HCEC 1CT (cell line): Measurements from ENCODE around the gene DAP.
"Not testable (repeated sequence)": the region's sequence is repeated elsewhere in the genome, so short reads cannot be mapped to it uniquely, and the experiment has no call there.

Experiments used
- DNase-seq: peaks from one replicate; pipeline ENCODE4 v3.0.0-alpha.2; 2017

Gene DAP

DNA sequence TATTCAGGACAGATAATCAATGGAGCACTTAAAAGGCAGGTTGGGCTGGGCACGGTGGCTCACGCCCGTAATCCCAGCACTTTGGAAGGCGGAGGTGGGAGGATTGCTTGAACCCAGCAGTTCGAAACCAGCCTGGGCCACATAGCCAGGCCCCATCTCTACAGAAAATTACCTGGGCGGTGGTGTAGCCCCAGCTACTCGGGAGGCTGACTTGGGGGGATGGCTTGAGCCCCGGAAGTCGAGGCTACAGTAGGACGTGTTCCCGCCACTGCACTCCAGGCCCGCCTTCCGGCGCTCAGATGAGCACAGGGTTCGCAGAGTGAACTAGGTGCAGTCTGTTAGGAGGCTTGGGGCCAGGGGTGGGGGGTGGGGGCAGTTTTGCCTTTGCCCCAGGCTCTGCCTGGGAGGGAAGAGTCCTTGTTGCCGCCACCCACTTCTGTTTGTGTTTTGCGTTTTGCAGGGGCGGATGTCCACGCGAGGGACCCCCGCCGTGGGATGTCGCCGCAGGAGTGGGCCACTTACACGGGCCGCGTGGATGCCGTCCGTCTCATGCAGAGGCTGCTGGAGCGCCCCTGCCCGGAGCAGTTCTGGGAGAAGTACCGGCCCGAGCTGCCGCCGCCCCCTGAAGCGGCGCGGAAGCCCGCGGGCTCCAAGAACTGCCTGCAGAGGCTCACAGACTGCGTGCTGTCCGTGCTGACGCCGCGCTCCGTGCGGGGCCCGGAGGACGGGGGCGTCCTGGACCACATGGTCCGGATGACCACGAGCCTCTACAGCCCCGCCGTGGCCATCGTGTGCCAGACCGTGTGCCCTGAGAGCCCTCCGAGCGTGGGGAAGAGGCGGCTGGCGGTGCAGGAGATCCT lies 112.0 kb downstream of the DAP start:
- no peak for DNase-seq

DNA sequence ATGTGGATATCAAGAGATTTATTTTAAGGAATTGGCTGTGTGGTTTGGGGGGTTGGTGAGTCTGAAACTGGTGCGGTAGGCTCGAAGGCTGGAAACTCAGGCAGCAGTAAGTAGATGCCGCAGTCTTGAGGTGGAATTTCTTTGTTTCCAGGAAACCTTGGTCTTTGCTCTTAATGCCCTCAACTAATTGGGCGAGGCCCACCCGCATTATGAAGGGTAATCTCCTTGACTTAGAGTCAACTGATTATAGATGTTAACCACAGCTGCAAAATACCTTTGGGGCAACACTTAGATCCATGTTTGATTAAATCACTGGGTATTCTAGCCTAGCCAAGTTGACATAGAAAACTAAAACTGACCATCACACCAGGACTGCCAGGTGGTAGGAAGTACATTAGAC lies 113.4 kb downstream of the DAP start:
- no peak for DNase-seq

DNA sequence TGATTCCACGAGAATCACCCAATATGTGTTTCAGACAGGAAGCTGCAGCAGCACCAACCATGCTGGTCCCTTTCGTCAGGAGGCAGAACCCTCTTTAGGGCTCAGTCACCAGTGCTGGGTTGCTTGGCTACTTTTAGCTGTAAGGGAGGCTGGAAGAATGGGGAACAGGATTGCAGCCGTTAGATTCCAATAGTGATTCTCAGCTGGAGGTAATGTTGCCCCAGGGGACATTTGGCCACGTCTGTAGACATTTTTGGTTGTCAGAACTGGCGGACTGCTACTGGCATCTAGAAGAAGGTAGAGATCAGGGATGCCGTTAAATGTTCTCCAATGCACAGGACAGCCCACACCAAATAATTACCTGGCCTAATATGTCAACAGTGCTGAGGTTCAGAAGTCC lies 115.4 kb downstream of the DAP start:
- no peak for DNase-seq

DNA sequence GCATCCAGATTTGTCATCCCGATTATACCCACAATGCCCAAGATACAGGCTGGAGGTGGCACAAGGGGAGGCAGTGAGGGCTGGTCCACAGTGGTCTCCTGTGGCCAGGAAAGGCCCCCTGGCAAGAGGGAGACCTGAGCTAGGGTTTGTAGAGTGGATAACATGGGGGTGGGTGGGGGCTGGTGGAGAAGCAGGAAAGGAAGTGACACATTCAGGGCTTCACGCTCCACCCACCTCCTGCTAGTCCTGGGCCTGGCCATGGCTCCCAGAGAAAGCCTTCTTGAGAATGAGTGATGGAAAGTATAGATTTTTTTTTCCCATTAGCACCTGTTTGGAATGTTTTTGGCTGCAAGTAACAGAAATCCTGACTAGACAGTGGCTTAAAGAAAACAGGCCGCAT lies 115.9 kb downstream of the DAP start:
- no peak for DNase-seq

DNA sequence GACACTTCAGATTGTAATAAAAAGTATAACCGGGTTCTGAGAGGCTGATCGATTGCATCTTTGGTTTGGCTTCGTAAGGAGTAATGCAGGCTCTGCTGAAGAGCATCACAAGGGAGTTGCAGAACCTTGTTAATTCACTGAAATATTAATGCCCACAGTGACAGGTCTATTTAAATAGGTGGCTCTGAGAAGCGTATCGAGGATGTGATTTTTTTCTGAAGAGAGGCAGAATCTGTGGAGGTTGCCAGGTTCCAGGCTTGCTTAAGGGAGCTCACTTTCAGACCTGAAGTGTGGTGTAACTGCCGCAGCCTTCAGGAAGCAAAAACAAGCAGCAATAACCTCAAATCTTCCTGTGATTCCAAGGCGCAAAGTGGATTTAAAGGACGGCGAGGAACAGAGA lies 116.8 kb downstream of the DAP start:
- no peak for DNase-seq

DNA sequence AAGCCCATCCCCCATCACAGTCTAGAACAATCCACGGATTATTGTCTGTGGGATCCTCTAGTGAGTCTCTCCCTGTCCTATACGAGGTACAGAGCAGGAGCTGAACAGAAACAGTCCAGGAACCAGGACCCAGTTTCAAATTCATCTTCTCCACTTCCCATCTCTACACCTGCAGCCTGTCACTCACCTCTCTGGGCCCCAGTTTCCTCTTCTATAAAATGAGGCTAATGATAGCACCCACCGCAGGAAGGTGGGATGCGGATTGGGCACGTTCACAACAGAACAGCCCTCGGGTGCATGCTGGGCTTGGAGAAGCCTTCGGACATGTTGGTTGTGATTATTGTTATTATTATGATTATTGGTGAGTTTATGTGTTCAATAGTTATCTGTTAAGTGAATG lies 118.7 kb downstream of the DAP start:
- no peak for DNase-seq

DNA sequence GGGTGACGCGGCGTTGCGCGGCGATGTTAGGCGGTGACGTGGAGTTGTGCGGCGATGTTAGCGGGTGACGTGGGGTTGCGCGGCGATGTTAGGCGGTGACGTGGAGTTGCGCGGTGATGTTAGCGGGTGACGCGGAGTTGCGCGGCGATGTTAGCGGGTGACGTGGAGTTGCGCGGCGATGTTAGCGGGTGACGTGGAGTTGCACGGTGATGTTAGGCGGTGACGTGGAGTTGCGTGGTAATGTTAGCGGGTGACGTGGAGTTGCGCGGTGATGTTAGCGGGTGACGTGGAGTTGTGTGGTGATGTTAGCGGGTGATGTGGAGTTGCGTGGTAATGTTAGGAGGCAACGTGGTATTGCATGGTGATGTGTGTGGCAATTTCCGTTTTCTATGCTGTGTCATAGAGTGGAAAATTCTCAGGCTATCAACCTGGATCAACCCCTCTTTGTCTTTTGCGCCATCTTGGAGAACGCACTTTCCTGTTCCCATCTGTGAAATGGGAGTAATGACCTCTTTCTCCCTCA lies 121.1 kb downstream of the DAP start:
- no peak for DNase-seq

DNA sequence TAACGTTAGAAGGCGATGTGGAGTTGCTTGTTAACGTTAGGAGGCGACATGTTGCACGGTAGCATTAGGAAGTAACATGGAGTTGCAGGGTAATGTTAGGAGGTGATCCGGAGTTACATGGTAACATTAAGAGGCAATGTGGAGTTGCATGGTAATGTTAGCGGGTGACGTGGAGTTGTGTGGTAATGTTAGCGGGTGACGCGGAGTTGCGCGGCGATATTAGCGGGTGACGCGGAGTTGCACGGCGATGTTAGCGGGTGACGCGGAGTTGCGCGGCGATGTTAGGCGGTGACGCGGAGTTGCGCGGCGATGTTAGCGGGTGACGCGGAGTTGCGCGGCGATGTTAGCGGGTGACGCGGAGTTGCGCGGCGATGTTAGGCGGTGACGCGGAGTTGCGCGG lies 122.3 kb downstream of the DAP start:
- not testable (repeated sequence) for DNase-seq

DNA sequence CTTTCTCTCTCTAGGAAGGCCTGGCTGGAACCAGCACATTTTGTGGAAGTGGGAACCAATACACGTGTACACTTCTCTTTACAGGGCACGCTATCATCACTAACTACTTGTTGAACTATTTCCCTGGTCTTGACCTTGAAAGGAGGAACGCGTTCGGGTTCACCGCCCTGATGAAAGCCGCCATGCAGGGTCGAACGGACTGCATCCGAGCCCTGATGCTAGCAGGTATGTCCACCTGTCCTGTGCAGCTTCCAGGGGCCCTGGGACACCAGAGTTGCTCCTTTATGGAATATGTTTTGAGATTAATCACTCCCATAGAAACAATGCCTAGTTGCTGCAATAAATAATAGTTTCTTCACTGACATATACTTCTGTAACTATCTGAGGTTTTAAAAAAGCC lies 123.1 kb downstream of the DAP start:
- no peak for DNase-seq

DNA sequence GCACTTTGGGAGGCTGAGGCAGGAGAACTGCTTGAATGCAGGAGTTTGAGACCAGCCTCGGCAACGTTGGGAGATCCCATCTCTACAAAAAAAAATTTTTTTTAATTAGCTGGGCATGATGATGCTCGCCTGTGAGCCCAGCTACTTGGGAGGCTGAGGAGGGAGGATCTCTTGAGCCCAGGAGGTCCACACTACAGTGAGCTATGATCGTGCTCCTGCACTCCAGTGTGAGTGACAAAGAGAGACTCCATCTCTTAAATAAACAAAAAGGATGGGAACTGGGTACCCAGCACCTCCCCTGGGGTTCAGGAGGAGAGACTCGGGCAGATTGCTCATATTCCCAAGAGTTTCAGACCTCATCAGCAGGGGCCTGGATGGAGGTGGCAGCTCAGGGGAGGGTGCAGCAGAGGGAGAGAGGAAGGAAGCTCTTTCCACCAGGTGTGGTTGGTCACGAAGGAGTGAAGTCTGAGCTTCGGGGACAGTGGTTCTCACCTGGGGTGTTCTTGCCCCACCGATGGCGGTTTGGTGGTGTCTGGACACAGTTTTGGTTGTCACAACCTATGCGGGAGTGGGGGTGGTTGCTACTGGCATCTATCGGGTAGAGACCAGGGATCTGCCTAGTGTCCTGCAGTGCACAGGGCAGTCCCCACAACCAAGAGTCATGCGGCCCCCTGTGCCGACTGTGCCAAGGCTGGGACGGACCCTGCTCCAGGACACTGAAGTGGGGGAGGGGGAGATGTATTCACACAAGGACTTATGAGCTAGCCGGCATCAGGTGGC lies 124.5 kb downstream of the DAP start:
- DNase-seq = no peak

DNA sequence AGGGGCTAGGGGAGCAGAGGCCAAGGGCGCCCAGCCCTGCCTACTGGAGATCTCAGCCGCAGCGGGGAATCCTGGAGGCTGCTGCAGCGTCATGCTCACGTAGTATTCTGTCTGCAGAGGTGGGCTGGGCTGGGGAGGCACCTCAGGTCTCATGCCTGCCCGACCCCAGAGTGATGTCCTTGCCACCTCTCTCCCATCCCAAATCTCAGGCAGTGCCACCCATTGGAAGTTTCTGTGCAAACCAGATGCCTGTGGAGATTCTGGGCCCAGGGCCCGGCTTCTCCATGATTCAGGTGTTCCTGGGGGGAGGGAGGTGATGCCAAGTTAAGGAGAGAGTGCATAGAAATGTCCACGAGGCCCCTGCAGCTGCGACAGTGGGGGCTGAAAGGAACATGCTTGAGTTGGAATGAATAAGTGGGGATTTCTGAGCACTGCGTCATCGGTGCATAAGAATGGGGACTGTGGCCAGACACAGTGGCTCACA lies 125.1 kb downstream of the DAP start:
- no peak for DNase-seq

DNA sequence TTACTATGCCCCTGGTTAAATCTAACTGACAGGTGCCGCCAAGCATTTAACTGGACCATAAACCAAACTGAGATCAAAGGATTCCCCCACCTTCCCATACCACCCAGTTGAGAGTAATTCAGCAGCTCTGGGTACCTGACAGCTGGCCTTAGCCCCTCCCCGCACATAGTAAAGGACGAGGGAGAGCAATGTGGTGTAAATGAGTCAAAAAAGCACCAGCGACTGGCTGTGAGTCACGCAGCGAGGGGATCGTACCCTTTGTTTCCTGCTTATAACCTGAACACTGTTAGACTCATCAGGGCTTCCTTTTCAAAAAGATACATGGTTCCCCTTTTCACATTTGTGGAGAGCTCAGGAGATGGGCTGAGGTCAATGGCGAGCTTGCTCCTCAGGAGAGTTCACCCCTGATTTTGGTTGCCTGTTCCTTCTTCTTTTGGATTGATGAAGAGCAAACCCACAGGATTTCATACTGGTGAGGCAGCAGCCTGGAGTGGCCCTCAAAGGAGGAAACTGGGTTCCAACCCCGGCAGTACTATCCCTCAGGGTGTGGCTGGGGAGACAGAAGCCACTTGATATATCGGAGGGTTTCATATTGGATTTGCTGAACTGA lies 125.7 kb downstream of the DAP start:
- peak; percentile 72 for DNase-seq

DNA sequence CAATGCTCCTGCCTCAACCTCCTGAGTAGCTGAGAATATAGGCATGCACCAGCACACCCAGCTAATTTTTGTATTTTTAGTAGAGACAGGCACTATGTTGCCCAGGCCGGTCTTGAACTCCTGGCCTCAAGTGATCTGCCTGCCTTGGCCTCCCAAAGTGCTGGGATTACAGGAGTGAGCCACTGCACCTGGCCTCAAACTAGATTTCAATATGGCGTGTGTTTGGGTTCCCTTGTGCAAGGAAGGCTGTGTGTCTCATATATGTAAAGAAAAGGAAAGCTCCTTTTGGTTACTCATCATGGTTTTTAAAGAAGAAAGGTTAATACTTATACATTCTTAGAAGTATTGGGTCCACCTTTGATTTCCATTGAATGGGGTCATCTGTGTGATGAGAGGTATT lies 126.5 kb downstream of the DAP start:
- no peak for DNase-seq

DNA sequence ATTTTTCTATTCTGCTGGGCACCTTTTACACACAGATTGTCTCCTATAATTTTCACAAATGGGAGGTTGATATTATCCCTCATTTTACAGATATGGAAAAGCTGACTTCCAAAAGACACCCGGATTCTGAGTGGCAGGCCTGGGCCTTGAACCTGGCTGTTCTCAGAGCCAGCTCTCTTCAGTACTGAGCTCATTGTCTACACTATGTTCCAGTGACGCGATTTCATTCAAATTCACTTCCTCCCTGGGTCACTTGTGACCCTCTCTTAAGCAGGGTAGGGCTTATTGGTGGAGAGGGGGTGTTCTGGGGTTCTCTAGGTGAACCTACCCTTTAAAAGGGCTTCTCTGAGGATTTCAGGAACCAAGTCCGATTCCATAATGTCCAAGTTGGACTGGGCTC lies 127.0 kb downstream of the DAP start:
- no peak for DNase-seq

DNA sequence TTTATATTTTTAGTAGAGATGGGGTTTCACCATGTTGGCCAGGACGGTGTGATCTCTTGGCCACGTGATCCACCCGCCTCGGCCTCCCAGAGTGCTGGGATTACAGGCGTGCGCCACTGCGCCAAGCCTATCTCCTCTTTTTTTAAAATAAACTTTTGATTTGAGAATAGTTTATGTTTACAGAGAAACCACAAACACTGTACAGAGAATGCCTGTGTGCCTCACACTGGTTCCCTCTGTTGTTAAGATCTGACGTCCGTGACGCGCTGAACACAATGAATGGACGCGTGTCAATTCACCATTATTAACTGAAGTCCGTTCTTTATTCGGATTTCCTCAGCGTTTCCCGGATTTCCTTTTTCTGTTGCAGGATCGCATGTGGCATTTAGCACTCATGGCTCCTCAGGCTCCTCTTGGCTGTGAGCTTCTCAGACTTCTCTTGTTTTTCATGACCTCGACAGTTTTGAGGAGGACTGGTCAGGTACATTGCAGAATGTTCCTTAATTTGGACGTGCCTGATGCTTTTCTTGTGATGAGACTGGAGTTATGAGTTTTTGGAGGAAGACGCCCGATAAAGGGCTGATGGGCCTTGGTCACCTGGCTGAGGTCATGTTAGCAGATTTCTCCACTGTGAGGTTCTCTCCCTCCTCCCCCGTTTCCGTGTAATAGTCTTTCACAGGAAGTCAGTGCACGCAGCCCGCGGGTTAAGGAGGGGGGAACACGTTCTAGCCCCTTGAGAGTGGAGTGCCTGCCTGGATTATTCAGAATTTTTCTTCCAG lies 127.6 kb downstream of the DAP start:
- DNase-seq = no peak

DNA sequence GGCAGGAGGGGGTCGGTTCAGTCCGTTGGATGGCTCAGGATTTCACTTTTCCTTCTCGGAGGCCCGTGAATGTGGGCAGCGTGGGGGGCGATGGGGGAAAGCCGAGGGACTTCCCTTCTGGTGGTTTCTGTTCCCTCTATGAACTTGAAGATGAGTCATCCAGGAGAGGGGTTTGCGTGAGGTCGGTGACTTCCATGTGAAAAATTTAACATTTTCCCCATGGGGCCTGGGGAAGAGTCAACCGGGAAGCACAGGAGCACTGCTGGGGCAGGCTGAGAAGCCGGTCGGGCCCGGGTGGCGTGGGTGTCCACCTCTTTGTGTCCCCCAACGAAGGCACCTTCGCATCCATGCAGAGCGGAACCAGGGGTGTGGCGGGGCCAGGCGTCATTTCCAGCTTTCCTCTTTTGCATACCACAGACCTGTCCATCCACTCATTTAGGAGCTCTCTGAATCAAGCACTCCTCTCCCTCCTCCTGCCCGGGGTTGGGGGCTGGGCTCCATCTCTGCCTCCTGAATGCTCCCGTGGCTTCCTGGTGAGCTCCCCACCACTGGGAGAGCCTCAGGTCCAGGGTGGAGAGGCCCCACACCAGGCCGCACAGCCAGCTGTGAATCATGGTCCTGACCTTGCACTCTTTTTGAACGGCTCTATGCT lies 128.8 kb downstream of the DAP start:
- no peak for DNase-seq

DNA sequence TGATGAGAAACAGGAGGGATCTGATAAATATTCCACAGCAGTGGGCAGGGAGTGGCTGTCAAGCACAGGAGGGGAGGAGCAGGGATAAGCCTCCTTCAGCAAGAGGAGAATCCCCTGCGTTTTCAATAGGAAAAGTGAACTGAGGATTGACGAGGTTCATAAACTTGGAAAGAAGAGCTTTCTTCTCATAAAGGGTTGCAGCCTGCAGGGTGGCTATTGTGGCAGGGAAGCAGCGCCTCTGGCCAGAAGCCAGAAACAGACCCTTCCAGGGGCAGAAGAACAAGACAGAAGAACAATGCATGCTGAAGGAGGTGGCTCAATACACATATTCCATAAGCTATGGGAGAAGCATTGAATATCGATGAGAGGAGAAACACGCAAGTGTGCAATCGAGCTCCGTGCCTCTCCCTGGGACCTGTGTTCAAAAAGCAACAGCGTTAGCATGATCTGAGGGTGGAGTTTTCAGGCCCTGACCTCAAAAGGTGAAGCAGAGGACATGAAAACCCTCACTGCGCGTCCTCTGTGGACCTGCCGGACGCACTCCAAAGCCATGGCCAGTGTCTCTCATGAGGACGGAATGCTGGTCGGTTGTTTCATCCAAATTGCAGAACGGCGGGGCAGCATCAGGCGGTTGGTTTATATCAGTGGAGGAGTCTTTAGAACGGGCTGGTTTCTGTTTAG lies 129.6 kb downstream of the DAP start:
- DNase-seq = no peak

DNA sequence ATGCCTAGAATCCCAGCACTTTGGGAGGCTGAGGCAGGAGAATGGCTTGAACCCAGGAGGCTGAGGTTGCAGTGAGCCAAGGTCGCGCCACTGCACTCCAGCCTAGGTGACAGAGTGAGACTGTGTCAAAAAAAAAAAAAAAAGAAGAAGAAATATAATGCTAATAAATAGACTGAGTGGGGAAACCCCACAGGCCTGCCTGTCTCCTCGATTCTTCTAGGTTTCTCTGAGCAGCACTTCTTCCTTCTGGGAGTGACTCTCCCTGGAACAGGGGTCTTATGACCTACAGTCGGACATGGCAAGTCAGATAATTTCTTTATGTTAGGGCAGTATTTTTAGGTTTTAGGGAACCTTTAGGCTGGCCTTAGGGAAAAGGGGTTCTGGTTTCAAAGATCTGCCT lies 130.3 kb downstream of the DAP start:
- DNase-seq = not testable (repeated sequence)

DNA sequence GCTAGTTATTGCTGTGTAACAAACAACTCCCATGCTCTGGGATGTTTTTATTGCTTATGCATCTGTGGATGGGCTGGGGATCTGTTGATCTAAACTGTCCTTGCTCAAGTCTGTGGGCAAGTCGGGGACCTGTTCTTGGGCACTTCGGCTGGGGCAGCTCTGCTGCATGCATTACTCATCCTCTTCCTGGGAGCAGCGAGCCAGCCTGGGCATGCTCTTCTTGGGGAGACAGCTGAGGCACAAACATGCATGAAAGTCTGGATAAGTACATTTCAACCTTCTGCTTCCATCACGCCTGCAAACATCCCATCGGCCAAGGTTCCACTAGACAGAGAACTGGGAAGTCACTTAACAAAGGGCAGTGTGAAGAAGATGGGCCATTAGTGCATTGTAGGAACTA lies 130.9 kb downstream of the DAP start:
- no peak for DNase-seq

DNA sequence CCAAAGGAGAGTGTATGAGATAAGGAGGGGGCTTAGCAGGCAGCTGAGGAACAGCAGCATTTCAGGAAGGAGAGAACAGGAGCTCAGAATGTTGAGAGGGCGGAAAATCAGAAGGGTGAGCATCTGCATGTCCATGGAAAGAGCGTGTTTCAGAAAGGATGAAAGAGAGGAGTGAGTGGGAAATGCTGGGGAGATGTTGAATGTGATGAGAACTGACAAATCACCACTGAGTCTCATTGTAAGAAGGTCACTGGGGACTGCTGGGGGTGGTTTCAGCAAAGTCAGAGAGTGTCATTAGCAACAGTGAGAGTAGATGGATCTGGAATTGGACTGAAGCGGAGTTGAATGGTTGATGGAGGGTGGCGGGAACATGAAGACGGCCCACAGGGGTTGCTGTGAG lies 131.4 kb downstream of the DAP start:
- DNase-seq = no peak
